B cell (primary cell): ENCODE data around the gene ATP11A.

Experiments
- CTCF ChIP-seq: fragments of 200-600 bp; IDR thresholded peaks from one replicate; pipeline ENCODE4 v1.8.0; 2022; ENCODE audit warnings: antibody characterized with exemption, mild to moderate bottlenecking
- EZH2 ChIP-seq: IDR thresholded peaks from 2 replicates; pipeline ENCODE4 v1.6.1; 2012; ENCODE audit warnings: borderline replicate concordance, low read depth, mild to moderate bottlenecking, moderate library complexity, low read length; ENCODE audit not compliant: insufficient read depth, poor library complexity, severe bottlenecking

DNA sequence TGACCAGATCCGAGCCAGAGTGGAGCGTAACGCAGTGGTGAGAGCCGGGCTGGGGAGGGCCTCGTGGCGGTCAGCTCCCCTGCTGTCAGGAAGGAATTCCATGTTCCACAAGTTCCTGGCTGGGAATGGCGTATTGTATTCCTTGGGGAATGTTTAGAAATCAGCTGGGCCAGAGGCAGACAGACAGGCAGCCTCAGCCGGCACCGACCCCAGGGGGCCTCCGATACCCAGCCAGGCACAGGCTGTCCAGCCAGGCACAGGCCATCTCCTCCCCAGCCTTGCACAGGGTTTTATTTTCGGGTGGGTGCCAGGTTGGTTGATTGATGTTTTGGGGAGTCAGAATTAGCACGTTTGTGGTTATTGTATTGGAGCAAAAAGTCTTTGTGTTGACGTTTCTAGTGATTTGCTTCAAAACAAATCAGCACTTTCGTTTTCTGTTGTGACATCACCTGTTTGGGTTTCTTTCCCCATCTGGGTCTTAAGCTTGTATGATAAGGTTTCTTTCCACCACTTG lies 152.6 kb downstream of the ATP11A start:
- TF ChIP-seq CTCF (no peak), EZH2 (no peak)
